K562 (cell line): Measurements from ENCODE around the gene KLHL29. TPM values are rescaled to one million over a fixed set of nuclear protein-coding genes. Genes with fewer than 3 reads are reported as not detected.

ENCODE experiments used
- ATAC-seq: fragments of 200-7000 bp; cut with Tn5 transposase; 3 replicates; pipeline ENCODE4 v1.9.1; 2020; ENCODE audit warnings: moderate library complexity
- BruUV-seq: library from RNA; stranded (reverse); fragments of 400-500 nt; replicated peaks from 2 replicates; lab custom pipeline; 2021; lab: Mats Ljungman, UMichigan
- CTCF ChIA-PET: fragments of 300-600 bp; formaldehyde crosslinking; extraction: SDS; loops from one replicate; lab custom pipeline; 2021; ENCODE audit warnings: low intra/inter-chr PET ratio; lab: Yijun Ruan, JAX
- POLR2A ChIA-PET: fragments of 300-600, 350-650 bp; sonication (Branson Sonifier 250); formaldehyde crosslinking; extraction: SDS; loops from one replicate; lab custom pipeline; 2021; ENCODE audit warnings: antibody characterized with exemption, inconsistent platforms; lab: Yijun Ruan, JAX
- DNase-seq, 4 experiments: peaks; one replicate each; pipeline versions ENCODE4 v3.0.0 to v3.0.0-alpha.2; 2011 to 2018; ENCODE audit warnings: low spot score in 3 of 4, mixed read lengths in 3 of 4; ENCODE audit errors: extremely low read depth in 1 of 4
- FAIRE-seq: peaks from 2 replicates; lab custom pipeline; 2011; peaks lifted over from hg19 to GRCh38; lab: Jason Lieb, UNC
- H2AFZ ChIP-seq: 2 replicates; pipeline ENCODE4 v1.6.0; 2011; ENCODE audit warnings: low read depth, low read length, control low read depth, inconsistent platforms
- H3K27ac ChIP-seq: fragments of 200-600 bp; 3 replicates; pipeline ENCODE4 v1.8.0; 2011; ENCODE audit warnings: low read depth, mild to moderate bottlenecking, control low read depth, inconsistent platforms, low read length, moderate library complexity, mixed read lengths; ENCODE audit errors: extremely low read depth
- H3K27me3 ChIP-seq, 2 experiments: fragments of 300-600 bp in 1 of 2; 2 replicates in 1 of 2; 3 replicates in 1 of 2; pipeline versions ENCODE4 v1.6.0 to v1.8.0; 2011; ENCODE audit warnings: inconsistent platforms in 2 of 2, low read length in 2 of 2, mild to moderate bottlenecking in 1 of 2, mixed read lengths in 1 of 2, moderate library complexity in 1 of 2; ENCODE audit not compliant: control insufficient read depth in 2 of 2, insufficient read depth in 2 of 2
- H3K36me3 ChIP-seq: fragments of 300-600 bp; 3 replicates; pipeline ENCODE4 v1.8.0; 2011; ENCODE audit warnings: mild to moderate bottlenecking, low read length, inconsistent platforms; ENCODE audit not compliant: control insufficient read depth, insufficient read depth
- H3K4me1 ChIP-seq, 2 experiments: fragments of 200-600 bp in 1 of 2; replicated peaks in 1 of 2; 2 replicates in 1 of 2; 3 replicates in 1 of 2; pipeline versions ENCODE4 v1.5.1 to v1.8.0; 2011; ENCODE audit warnings: inconsistent platforms in 2 of 2, low read length in 2 of 2, mild to moderate bottlenecking in 1 of 2, mixed read lengths in 1 of 2, moderate library complexity in 1 of 2; ENCODE audit not compliant: control insufficient read depth in 2 of 2, insufficient read depth in 2 of 2
- H3K4me2 ChIP-seq: 2 replicates; pipeline ENCODE4 v1.6.1; 2011; ENCODE audit warnings: low read length, control low read depth, inconsistent platforms, mixed read lengths; ENCODE audit not compliant: insufficient read depth
- H3K4me3 ChIP-seq: fragments of 200-600 bp; sonication (generic), shearing (Covaris generic); 2 replicates; pipeline ENCODE4 v1.5.1; 2016; ENCODE audit warnings: control low read depth, inconsistent platforms
- H3K79me2 ChIP-seq: fragments of 200-600 bp; 3 replicates; pipeline ENCODE4 v1.8.0; 2011; ENCODE audit warnings: low read length, inconsistent platforms; ENCODE audit not compliant: control insufficient read depth, insufficient read depth
- H3K9ac ChIP-seq, 2 experiments: 2 replicates each; pipeline versions ENCODE4 v1.6.0 to v1.6.1; 2011; ENCODE audit warnings: low read depth in 2 of 2, low read length in 2 of 2, control low read depth in 1 of 2, inconsistent platforms in 1 of 2, mild to moderate bottlenecking in 1 of 2, mixed read lengths in 1 of 2; ENCODE audit not compliant: insufficient read depth in 1 of 2
- H3K9me1 ChIP-seq: one replicate; pipeline ENCODE4 v1.6.0; 2011; ENCODE audit warnings: inconsistent platforms, mild to moderate bottlenecking, low read length, moderate library complexity; ENCODE audit not compliant: control insufficient read depth, insufficient read depth
- H3K9me3 ChIP-seq: replicated peaks from 2 replicates; pipeline ENCODE4 v1.5.1; 2011; ENCODE audit warnings: low read depth, low read length, inconsistent platforms; ENCODE audit not compliant: control insufficient read depth, insufficient read depth
- H4K20me1 ChIP-seq: replicated peaks from 2 replicates; pipeline ENCODE4 v1.6.1; 2011; ENCODE audit warnings: low read length, inconsistent platforms, mixed read lengths; ENCODE audit not compliant: control insufficient read depth, insufficient read depth
- ETS1 ChIP-seq: conservative IDR thresholded peaks from 2 replicates; pipeline ENCODE4 v1.6.1; 2011; ENCODE audit warnings: low read depth, mild to moderate bottlenecking, low read length; ENCODE audit not compliant: control insufficient read depth
- HDAC6 ChIP-seq: IDR thresholded peaks from 2 replicates; pipeline ENCODE4 v1.6.1; 2012; ENCODE audit warnings: low read depth, mild to moderate bottlenecking, control low read depth, inconsistent platforms, low read length, moderate library complexity
- MAFF ChIP-seq: IDR thresholded peaks from 2 replicates; pipeline ENCODE4 v1.6.1; 2012; ENCODE audit warnings: low read length, improper control_type of control experiment
- MNT ChIP-seq, 2 experiments: fragments of 450-650 bp; conservative IDR thresholded peaks; 2 replicates each; pipeline ENCODE4 v1.6.1; 2017; ENCODE audit warnings: mild to moderate bottlenecking in 2 of 2, moderate library complexity in 2 of 2
- SETDB1 ChIP-seq: IDR thresholded peaks from one replicate; pipeline ENCODE4 v1.6.1; 2012; ENCODE audit warnings: low read length, control low read depth, inconsistent platforms
- WHSC1 ChIP-seq: IDR thresholded peaks from one replicate; pipeline ENCODE4 v1.6.1; 2012; ENCODE audit warnings: low read length, control low read depth, inconsistent platforms
- ZBED1 ChIP-seq: IDR thresholded peaks from 2 replicates; pipeline ENCODE4 v1.6.1; 2014
- ZBTB26 ChIP-seq: fragments of 450-650 bp; formaldehyde crosslinking; IDR thresholded peaks from 2 replicates; pipeline ENCODE4 v1.4.0; 2022; ENCODE audit warnings: missing genetic modification characterization
- ZNF41 ChIP-seq: fragments of 250-450 bp; sonication (Bioruptor Pico); conservative IDR thresholded peaks from 2 replicates; pipeline ENCODE4 v1.4.0; 2020; ENCODE audit warnings: mild to moderate bottlenecking
- ZNF586 ChIP-seq: fragments of 450-650 bp; formaldehyde crosslinking; conservative IDR thresholded peaks from 2 replicates; pipeline ENCODE4 v1.4.0; 2020; ENCODE audit warnings: mild to moderate bottlenecking, moderate library complexity
- ZNF740 ChIP-seq, 3 experiments: fragments of 200-800 bp in 1 of 3; sonication (Bioruptor generic) in 1 of 3; sonication (generic) in 1 of 3; formaldehyde crosslinking in 1 of 3; IDR thresholded peaks; 2 replicates each; pipeline versions ENCODE4 v1.6.1 to v1.8.0; 2016 to 2022; ENCODE audit warnings: mild to moderate bottlenecking in 2 of 3, missing compliant biosample characterization in 2 of 3, missing genetic modification characterization in 2 of 3, missing genetic modification reagents in 1 of 3
- WGBS: fragments of 100-300 bp; shearing (Covaris generic); methylation state at CpG from one replicate; pipeline ENCODE4 v1.1.6; 2016; ENCODE audit warnings: low coverage, mixed read lengths; ENCODE audit not compliant: insufficient coverage; ENCODE audit errors: missing lambda C conversion rate; 5-methylcytosine and 5-hydroxymethylcytosine counted together
- in situ Hi-C: fragments of 300-500 bp; cut with MboI; formaldehyde crosslinking; loops from 4 replicates; pipeline ENCODE4 v1.15.0; 2018; ENCODE audit warnings: inconsistent platforms, mixed read lengths
- intact Hi-C: fragments of 100-400 bp; cut with micrococcal nuclease; formaldehyde crosslinking; loops from 2 replicates; pipeline ENCODE4 v1.14.2; 2022
- polyA plus RNA-seq, 8 experiments: library from polyadenylated mRNA; depleted of rRNA in 4 of 8; stranded (reverse) in 5 of 8; unstranded in 3 of 8; fragments of >200 nt; fragmentation: Nextera tagmentation in 2 of 8; fragmentation: Illumina TruSeq in 1 of 8; extraction: Ambion mirVana in 2 of 8; extraction: Trizol in 1 of 8; gene quantifications; 2 replicates each; pipeline versions ENCODE4 v1.2.1 to v1.2.3, GENCODE V29; 2011 to 2014; ENCODE audit warnings: inconsistent platforms in 1 of 8, missing spikeins in 1 of 8
- total RNA-seq, 7 experiments: library from RNA; depleted of rRNA in 6 of 7; stranded (reverse); fragments of >200 nt in 6 of 7; fragmentation: Illumina TruSeq in 2 of 7; extraction: Trizol in 2 of 7; gene quantifications; 2 replicates each; pipeline versions ENCODE4 v1.2.1 to v1.2.3, GENCODE V29; 2011 to 2021; ENCODE audit warnings: low replicate concordance in 1 of 7

Gene KLHL29
- total and polyA plus RNA-seq, 9 of the 15 experiments (the other 6 are each of a cell fraction or from before 2014, with no cell fraction given) = 0.03 to 0.31 (median 0.08) TPM; not detected in 1

GRCh38 chr2:23510471-23510870 lies 125.5 kb downstream of the KLHL29 start:
- DNase-seq (no peak), ATAC-seq (no peak), FAIRE-seq (no peak)
- H3K9ac ChIP-seq = no peak overlapping the region
- H3K9me1 ChIP-seq = no peaks in the 10 kb centered on the region
- H3K9me3 ChIP-seq = no peaks in the 10 kb centered on the region
- POLR2A ChIA-PET = interaction anchor here (0.6 kb wide), 2 partner anchors 188 to 321 kb away, joined by 3 read pairs; no protein-coding TSS in a partner anchor
- WGBS = 0% methylated on average over 5 of the region's 5 CpGs
- H3K4me2 ChIP-seq = no peak overlapping the region
- no peaks in the 10 kb centered on the region for H3K36me3 ChIP-seq
- in situ Hi-C loops (no loop called here), intact Hi-C loops (no loop called here)
- peaks cover 15 to 72% of the 10 kb centered on the region in 2 experiments; a peak in 4 of 5 replicates for H3K27me3 ChIP-seq
- no peak overlapping the region for H2AFZ ChIP-seq
- TF ChIP-seq ZNF586 (no peak), ZNF41 (CRISPR knock-in tag) (no peak), WHSC1 (no peak)
- H3K4me1 ChIP-seq = no peaks in the 10 kb centered on the region
- H4K20me1 ChIP-seq = 0 out of 2 replicates have a peak, but pooled peaks cover 8% of the 10 kb centered on the region
- no peak overlapping the region for H3K4me3 ChIP-seq
- H3K27ac ChIP-seq = no peak overlapping the region
- H3K79me2 ChIP-seq = no peaks in the 10 kb centered on the region
- CTCF ChIA-PET = no interaction called here
- no TSS peak for BruUV-seq

- Histone ChIP-seq H3K4me1 (no peaks in the 10 kb centered on the region), H3K4me2 (no peak overlapping the region), H3K9ac (no peak overlapping the region), H3K9me1 (no peaks in the 10 kb centered on the region), H4K20me1 (0 out of 2 replicates have a peak, but pooled peaks cover 8% of the 10 kb centered on the region), H2AFZ (no peak overlapping the region), H3K4me3 (no peak overlapping the region), H3K27me3 (peaks cover 21 to 71% of the 10 kb centered on the region in 2 experiments; a peak in 3 of 5 replicates), H3K27ac (no peak overlapping the region), H3K79me2 (no peaks in the 10 kb centered on the region), H3K9me3 (no peaks in the 10 kb centered on the region), H3K36me3 (no peaks in the 10 kb centered on the region)
- 0% methylated on average over 8 of the region's 8 CpGs for WGBS
- no peak for ATAC-seq
- no peak for DNase-seq
- TF ChIP-seq MAFF = no peak
- TF ChIP-seq ZBED1 = no peak
- TF ChIP-seq HDAC6 = no peak
- no peak for TF ChIP-seq ZNF740 (CRISPR knock-in tag; IDR thresholded peaks at IDR 0.05)
- TF ChIP-seq ZNF740 (tag; IDR thresholded peaks at IDR 0.05) = no peak
- TF ChIP-seq ETS1 = no peak
- TF ChIP-seq SETDB1 = no peak
- no peak for TF ChIP-seq MNT (conservative IDR thresholded peaks at IDR 0.05)
- TF ChIP-seq ZBTB26 = no peak
- ChIA-PET CTCF (no interaction called here), POLR2A (no interaction called here)
- intact Hi-C loops (no loop called here), in situ Hi-C loops (no loop called here)
- FAIRE-seq = no peak
- BruUV-seq = no TSS peak
Observed at GRCh38 chr2:23512778-23513177, 127.8 kb downstream of the KLHL29 start.
